Mucosa of descending colon (tissue), 3 donors: ENCODE results near the gene BCL11B. TPM values are rescaled to one million over a fixed set of nuclear protein-coding genes. Genes with fewer than 3 reads are reported as not detected.

Experiments
- ATAC-seq: fragments of 200-7000 bp; cut with Tn5 transposase; one replicate; pipeline ENCODE4 v1.9.1; 2020; ENCODE audit warnings: mild to moderate bottlenecking, moderate library complexity
- DNase-seq, 3 donors: peaks; one replicate each; pipeline ENCODE4 v3.0.0-alpha.2; 2020
- H3K36me3 ChIP-seq: fragments of 200-600 bp; one replicate; pipeline ENCODE4 v1.8.0; 2021; ENCODE audit warnings: low read depth, mild to moderate bottlenecking
- H3K4me1 ChIP-seq: fragments of 200-600 bp; one replicate; pipeline ENCODE4 v1.8.0; 2021; ENCODE audit warnings: low read depth, mild to moderate bottlenecking
- H3K4me3 ChIP-seq: fragments of 200-600 bp; one replicate; pipeline ENCODE4 v1.8.0; 2021; ENCODE audit warnings: mild to moderate bottlenecking
- H3K9me3 ChIP-seq: fragments of 200-600 bp; one replicate; pipeline ENCODE4 v1.8.0; 2021; ENCODE audit warnings: mild to moderate bottlenecking
- intact Hi-C, 2 donors: fragments of 100-400 bp; cut with DNase I in 1 of 2; cut with micrococcal nuclease in 1 of 2; formaldehyde crosslinking; loops; one replicate each; pipeline versions ENCODE4 v1.11.0 to v1.11.1; 2022; cut with DNase I, micrococcal nuclease
- total RNA-seq, 3 donors: library from RNA; stranded (reverse); fragmentation: NEBNext Ultra II Directional in 2 of 3; extraction: Animal tissue kit (Norgen Biotek cat#: 25700) in 2 of 3; gene quantifications; one replicate each; pipeline versions ENCODE4 v1.2.1 to v1.2.4, GENCODE V29; 2021 to 2023
- TF ChIP-seq, protein P1 (sequence below): fragments of 200-600 bp; IDR thresholded peaks from one replicate; pipeline ENCODE4 v1.8.0; 2022; ENCODE audit warnings: antibody characterized with exemption, mild to moderate bottlenecking
- donor health status: DM: no; HTN: no; CAD: no; lungs with moderate emphysema.
- donor health status: DM: no; HTN: no; CAD: no.
- donor health status: DM: no; HTN: yes; CAD: no.

The BCL11B gene
- total RNA-seq, 3 donors from 2014 or later = 2.5 to 5.6 (median 4.9) TPM

- TF ChIP-seq, protein P1, sequence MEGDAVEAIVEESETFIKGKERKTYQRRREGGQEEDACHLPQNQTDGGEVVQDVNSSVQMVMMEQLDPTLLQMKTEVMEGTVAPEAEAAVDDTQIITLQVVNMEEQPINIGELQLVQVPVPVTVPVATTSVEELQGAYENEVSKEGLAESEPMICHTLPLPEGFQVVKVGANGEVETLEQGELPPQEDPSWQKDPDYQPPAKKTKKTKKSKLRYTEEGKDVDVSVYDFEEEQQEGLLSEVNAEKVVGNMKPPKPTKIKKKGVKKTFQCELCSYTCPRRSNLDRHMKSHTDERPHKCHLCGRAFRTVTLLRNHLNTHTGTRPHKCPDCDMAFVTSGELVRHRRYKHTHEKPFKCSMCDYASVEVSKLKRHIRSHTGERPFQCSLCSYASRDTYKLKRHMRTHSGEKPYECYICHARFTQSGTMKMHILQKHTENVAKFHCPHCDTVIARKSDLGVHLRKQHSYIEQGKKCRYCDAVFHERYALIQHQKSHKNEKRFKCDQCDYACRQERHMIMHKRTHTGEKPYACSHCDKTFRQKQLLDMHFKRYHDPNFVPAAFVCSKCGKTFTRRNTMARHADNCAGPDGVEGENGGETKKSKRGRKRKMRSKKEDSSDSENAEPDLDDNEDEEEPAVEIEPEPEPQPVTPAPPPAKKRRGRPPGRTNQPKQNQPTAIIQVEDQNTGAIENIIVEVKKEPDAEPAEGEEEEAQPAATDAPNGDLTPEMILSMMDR = no peak
- Histone ChIP-seq H3K4me1 (peaks cover 6% of the 10 kb centered on the region), H3K4me3 (no peak overlapping the region), H3K9me3 (no peaks in the 10 kb centered on the region), H3K36me3 (no peaks in the 10 kb centered on the region)
- ATAC-seq (no peak), DNase-seq (no peak)
- intact Hi-C loops = no loop called here
These were observed 97.2 kb downstream of the BCL11B start for GRCh38 chr14:99174770-99175319.

DNA sequence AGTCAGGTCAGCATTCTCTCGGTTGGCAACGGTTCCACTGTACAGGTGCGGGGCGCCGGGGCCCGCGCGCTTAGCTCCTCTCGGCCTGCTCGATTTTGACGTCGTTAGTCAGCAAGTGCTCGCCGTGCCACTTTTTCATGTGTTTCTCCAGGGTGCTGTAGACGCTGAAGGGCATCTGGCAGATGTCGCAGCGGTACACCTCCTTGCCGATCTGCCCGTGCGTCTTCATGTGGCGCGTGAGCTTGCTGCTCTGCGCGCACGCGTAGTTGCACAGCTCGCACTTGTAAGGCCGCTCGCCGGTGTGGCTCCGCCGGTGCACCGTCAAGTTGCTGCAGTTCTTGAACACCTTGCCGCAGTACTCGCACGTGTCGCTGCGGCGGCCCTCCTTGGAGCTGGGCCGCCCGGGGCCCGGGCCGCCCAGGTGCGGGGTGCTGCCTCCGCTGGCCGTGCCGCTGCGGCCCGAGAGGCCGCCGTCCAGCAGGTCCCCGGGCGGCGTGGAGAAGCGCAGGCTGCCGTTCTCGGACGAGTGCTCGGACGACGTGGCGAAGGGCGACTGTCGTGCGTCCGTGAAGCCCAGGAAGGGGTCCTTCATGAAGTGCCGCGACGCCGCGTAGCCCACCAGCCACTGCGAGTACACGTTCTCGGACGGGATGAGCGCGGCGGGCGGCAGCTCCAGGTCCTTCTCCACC, 97.8 kb downstream of the BCL11B start:
- intact Hi-C loops = no loop called here
- no peak overlapping the region for H3K4me3 ChIP-seq
- H3K4me1 ChIP-seq = peaks cover 6% of the 10 kb centered on the region
- no peak for DNase-seq
- TF ChIP-seq, protein P1 = no peak
- H3K36me3 ChIP-seq = no peaks in the 10 kb centered on the region
- no peaks in the 10 kb centered on the region for H3K9me3 ChIP-seq
- ATAC-seq = no peak

- DNase-seq = no peak
- Histone ChIP-seq H3K36me3 (no peaks in the 10 kb centered on the region), H3K4me3 (no peak overlapping the region), H3K4me1 (peaks cover 2% of the 10 kb centered on the region), H3K9me3 (no peaks in the 10 kb centered on the region)
- TF ChIP-seq, protein P1 = no peak
- no peak for ATAC-seq
- intact Hi-C loops = no loop called here
These were observed 98.5 kb downstream of the BCL11B start for GRCh38 chr14:99173506-99173905.

DNA sequence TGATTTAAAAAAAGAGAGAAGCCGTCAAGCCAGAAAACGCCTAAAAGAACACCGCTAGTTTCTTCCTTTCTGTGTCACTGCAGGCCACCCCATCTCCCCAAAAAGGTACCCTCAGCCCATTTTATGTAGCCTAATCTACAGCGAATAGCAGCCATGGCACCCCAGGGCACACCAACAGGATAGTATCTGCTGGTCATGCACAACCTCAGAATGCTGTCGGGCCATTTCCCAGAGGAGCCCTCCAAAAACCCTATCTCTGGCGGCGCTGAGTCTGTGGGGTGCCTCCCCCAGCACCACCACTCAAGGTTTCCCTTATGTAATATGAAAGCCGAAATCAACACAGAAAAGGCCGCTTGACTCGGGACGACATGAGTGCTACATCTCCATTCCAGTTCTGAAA, 98.9 kb downstream of the BCL11B start:
- DNase-seq (no peak), ATAC-seq (no peak)
- intact Hi-C loops = no loop called here
- TF ChIP-seq, protein P1 = no peak
- Histone ChIP-seq H3K4me1 (no peaks in the 10 kb centered on the region), H3K4me3 (no peak overlapping the region), H3K36me3 (no peaks in the 10 kb centered on the region), H3K9me3 (no peaks in the 10 kb centered on the region)

DNA sequence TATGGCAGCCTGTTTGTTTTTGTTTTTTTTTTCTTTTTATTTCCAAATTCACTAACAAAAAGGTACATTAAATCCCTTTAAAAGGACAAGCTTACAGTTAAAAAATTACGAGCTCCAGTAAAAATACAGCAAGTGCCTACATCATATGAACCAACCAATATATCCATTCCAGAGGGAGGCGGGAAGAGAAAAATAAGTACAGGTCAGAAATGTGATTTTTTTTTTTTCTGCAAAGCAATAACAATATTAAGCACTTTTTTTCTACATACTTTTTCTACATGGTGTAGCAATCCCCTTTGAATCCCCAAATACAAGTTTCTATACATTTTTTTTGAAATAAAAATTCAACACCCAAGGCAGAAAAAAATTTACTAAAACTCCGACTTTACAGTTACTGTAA, 100.6 kb downstream of the BCL11B start:
- Histone ChIP-seq H3K9me3 (no peaks in the 10 kb centered on the region), H3K36me3 (no peaks in the 10 kb centered on the region), H3K4me3 (no peak overlapping the region), H3K4me1 (no peaks in the 10 kb centered on the region)
- TF ChIP-seq, protein P1 = no peak
- DNase-seq (no peak), ATAC-seq (no peak)
- intact Hi-C loops = no loop called here
